Raji (cell line): Measurements from ENCODE around the gene TARS3.

Experiments
- POLR2A ChIP-seq: IDR thresholded peaks from 2 replicates; pipeline ENCODE4 v1.6.1; 2011; ENCODE audit warnings: low read depth, low read length, control low read depth; ENCODE audit not compliant: insufficient read depth

The TARS3 gene

GRCh38 chr15:101702077-101702476 lies 22.2 kb downstream of the TARS3 start:
- no peak for TF ChIP-seq POLR2A

GRCh38 chr15:101698314-101698713 lies 26.0 kb downstream of the TARS3 start:
- no peak for TF ChIP-seq POLR2A

- TF ChIP-seq POLR2A, result no peak
Measured at GRCh38 chr15:101697488-101697887, 26.8 kb downstream of the TARS3 start.

GRCh38 chr15:101696829-101697228 lies 27.4 kb downstream of the TARS3 start:
- no peak for TF ChIP-seq POLR2A

GRCh38 chr15:101694261-101694660 lies 30.0 kb downstream of the TARS3 start:
- TF ChIP-seq POLR2A, result no peak

GRCh38 chr15:101692801-101693598 lies 31.3 kb downstream of the TARS3 start:
- TF ChIP-seq POLR2A, result no peak

GRCh38 chr15:101689901-101690300 lies 34.4 kb downstream of the TARS3 start:
- no peak for TF ChIP-seq POLR2A

GRCh38 chr15:101686718-101687117 lies 37.6 kb downstream of the TARS3 start:
- no peak for TF ChIP-seq POLR2A

- TF ChIP-seq POLR2A, result no peak
Measured at GRCh38 chr15:101684877-101685276, 39.4 kb downstream of the TARS3 start.

- TF ChIP-seq POLR2A, result no peak
Measured at GRCh38 chr15:101684384-101684783, 39.9 kb downstream of the TARS3 start.

GRCh38 chr15:101679806-101680205 lies 44.5 kb downstream of the TARS3 start:
- TF ChIP-seq POLR2A, result no peak

- no peak for TF ChIP-seq POLR2A
Measured at GRCh38 chr15:101676921-101677329, 47.3 kb downstream of the TARS3 start.

GRCh38 chr15:101675796-101676582 lies 48.3 kb downstream of the TARS3 start:
- no peak for TF ChIP-seq POLR2A

GRCh38 chr15:101675015-101675414 lies 49.3 kb downstream of the TARS3 start:
- no peak for TF ChIP-seq POLR2A

GRCh38 chr15:101672298-101672697 lies 52.0 kb downstream of the TARS3 start:
- TF ChIP-seq POLR2A, result no peak

GRCh38 chr15:101669744-101670143 lies 54.5 kb downstream of the TARS3 start:
- TF ChIP-seq POLR2A, result no peak
